ENCODE data around the gene IRF2.
A peak's percentile ranks its signal among the peaks of the same experiment; 100 is the strongest.
"Not testable (repeated sequence)": the region's sequence is repeated elsewhere in the genome, so short reads cannot be mapped to it uniquely, and the experiment has no call there.

IRF2 gene

GRCh38 chr4:184346682-184347081, 127.7 kb downstream of the IRF2 start:
- no peak for DNase-seq (ENCODE audit: low spot score)

- not testable (repeated sequence) for DNase-seq (ENCODE audit: low spot score)
Observed at GRCh38 chr4:184346273-184346672, 128.1 kb downstream of the IRF2 start.

DNA sequence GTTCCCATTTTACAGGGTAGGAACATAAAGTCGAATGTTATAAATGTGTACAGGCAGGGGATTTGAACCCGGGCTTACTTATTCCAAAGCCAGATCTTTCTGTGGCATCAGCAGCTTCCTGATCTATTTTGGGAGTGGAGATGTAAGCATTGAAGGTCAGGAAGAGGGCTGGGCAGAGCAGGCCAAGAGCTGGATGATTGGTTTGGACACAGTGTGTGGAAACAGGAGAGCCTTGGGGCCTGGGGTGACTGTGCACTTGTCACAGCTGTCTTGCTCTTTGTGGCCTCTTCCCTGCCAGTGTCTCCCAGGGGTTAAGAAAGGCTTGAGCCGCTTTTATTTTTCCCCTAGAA, 128.8 kb downstream of the IRF2 start:
- no peak for DNase-seq (ENCODE audit: low spot score)

DNA sequence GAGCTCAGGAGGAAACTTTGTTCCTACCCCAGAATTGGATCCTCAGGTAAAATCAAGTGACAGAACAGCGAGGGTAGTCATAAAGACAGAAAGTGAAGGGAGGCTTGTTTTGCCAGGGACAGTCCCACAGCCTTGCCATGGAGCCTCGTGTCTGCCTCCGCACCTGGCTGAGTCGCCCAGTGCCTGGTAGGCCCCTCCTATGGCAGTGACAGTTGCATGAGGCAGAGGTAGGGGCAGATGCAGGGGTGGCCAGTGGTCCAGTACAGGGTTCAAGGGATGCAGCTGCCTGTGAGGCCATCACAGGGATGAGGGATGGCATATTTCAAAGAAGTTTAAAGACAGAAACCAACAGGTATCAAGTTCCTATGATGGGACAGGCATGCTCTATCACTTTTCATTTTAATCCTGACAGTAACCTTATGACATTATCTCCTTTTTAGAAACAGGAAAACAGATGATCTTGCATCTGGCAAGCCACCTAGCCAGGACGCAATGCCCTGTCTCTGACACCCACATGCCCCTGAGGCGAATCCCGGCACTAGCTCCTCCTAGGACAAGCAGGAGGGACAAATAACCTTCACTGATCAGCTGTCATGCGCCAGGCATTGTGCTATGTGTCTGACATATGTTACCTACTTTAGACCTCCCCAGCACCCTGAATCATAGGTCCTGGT, 129.3 kb downstream of the IRF2 start:
- DNase-seq (ENCODE audit: low spot score) = no peak

DNA sequence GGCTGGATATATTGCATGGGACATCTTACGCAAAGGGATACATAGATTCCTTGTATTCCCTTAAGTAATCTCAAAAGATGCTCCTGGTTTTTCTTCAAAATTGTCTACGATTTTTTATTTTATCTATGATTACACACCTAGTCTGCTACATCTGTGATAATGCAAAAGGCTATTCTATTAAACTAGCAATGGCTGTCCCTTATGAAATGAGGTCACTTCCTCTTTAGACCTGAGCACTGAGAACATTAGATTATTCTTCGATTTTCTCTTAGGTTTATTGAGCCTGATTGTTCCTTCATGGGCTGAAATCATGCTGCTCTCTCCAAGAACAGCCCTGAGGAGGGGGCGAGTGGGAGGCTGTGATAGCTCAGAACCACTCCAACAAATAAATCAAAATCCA, 129.9 kb downstream of the IRF2 start:
- no peak for DNase-seq (ENCODE audit: low spot score)

DNA sequence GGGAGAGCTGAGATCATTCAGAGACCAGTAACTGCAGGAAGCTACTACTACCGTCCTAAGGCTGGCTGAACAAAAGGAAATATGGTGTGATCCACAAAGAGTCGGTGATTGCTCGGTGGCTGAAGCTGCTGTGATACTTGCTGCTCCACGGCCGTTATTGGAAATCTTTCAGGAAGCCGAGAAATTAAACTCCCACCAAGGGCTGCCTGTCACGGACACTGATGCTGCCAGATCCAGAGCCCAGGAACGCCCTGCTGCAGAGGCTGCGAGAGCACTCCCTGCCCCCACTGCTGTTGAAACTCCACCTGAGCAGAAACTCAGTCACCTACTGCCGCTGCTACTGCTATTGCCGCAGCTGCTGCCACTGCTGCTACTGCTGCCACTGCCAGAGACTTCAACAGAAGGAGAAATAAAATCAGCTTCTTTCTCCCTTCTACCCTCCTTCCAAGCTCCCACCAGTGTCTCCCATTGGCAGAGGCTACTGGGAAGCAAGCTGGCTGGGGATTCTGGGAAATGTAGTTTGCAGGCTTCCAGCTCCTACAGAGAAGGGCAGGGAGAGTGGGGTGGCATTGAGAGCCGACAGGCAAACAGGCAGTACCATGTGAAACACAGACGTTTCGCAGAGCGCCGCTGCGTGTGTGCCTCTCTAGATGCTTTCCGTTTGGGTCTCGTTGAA, 130.7 kb downstream of the IRF2 start:
- DNase-seq (ENCODE audit: low spot score) = peak; percentile 33

GRCh38 chr4:184342857-184343237, 131.5 kb downstream of the IRF2 start:
- not testable (repeated sequence) for DNase-seq (ENCODE audit: low spot score)

GRCh38 chr4:184342167-184342856, 132.0 kb downstream of the IRF2 start:
- DNase-seq (ENCODE audit: low spot score) = no peak

- DNase-seq (ENCODE audit: low spot score) = not testable (repeated sequence)
Observed at GRCh38 chr4:184339398-184340193, 134.8 kb downstream of the IRF2 start.

GRCh38 chr4:184337907-184338306, 136.4 kb downstream of the IRF2 start:
- DNase-seq (ENCODE audit: low spot score) = no peak

All from CD4-positive, alpha-beta T cell treated with Interleukin-6 at 100 ng/mL for 8 hours (primary cell).